HEK293T (cell line): ENCODE measurements around the gene SPRYD3.

Source experiments
- CTCF ChIA-PET: fragments of 350-600 bp; formaldehyde crosslinking; extraction: SDS; loops from one replicate; lab custom pipeline; 2021; ENCODE audit warnings: antibody characterized with exemption, inconsistent platforms; lab: Yijun Ruan, JAX
- POLR2A ChIA-PET: fragments of 350-600 bp; formaldehyde crosslinking; extraction: SDS; loops from one replicate; lab custom pipeline; 2020; ENCODE audit warnings: antibody characterized with exemption, inconsistent platforms; lab: Yijun Ruan, JAX
- DNase-seq: peaks from one replicate; pipeline ENCODE4 v3.0.0; 2012; ENCODE audit warnings: mixed read lengths; ENCODE audit errors: extremely low spot score
- ARNT ChIP-seq: fragments of 450-650 bp; IDR thresholded peaks from 2 replicates; pipeline ENCODE4 v1.6.1; 2017; ENCODE audit warnings: mild to moderate bottlenecking
- BHLHE40 ChIP-seq: fragments of 450-650 bp; IDR thresholded peaks from 2 replicates; pipeline ENCODE4 v1.6.1; 2016; ENCODE audit warnings: mild to moderate bottlenecking, moderate library complexity, borderline replicate concordance
- CTBP1 ChIP-seq: fragments of 450-650 bp; IDR thresholded peaks from 2 replicates; pipeline ENCODE4 v1.6.1; 2016; ENCODE audit warnings: borderline replicate concordance
- ELF4 ChIP-seq: fragments of 450-650 bp; IDR thresholded peaks from 2 replicates; pipeline ENCODE4 v1.6.1; 2017; ENCODE audit warnings: antibody characterized with exemption
- FOXA1 ChIP-seq: fragments of 450-650 bp; IDR thresholded peaks from 2 replicates; pipeline ENCODE4 v1.6.1; 2016; ENCODE audit warnings: mild to moderate bottlenecking
- FOXK2 ChIP-seq: fragments of 450-650 bp; IDR thresholded peaks from 2 replicates; pipeline ENCODE4 v1.6.1; 2016; ENCODE audit warnings: mild to moderate bottlenecking
- FOXM1 ChIP-seq: fragments of 450-650 bp; IDR thresholded peaks from 2 replicates; pipeline ENCODE4 v1.6.1; 2017; ENCODE audit warnings: mild to moderate bottlenecking, borderline replicate concordance
- HDGF ChIP-seq: fragments of 450-650 bp; IDR thresholded peaks from 2 replicates; pipeline ENCODE4 v1.6.1; 2017; ENCODE audit warnings: antibody characterized with exemption, borderline replicate concordance
- L3MBTL2 ChIP-seq: fragments of 450-650 bp; conservative IDR thresholded peaks from 2 replicates; pipeline ENCODE4 v1.6.1; 2016; ENCODE audit warnings: mild to moderate bottlenecking
- LEF1 ChIP-seq: fragments of 450-650 bp; IDR thresholded peaks from 2 replicates; pipeline ENCODE4 v1.6.1; 2017; ENCODE audit warnings: mild to moderate bottlenecking, borderline replicate concordance
- NFRKB ChIP-seq: fragments of 450-650 bp; IDR thresholded peaks from 2 replicates; pipeline ENCODE4 v1.6.1; 2016; ENCODE audit warnings: mild to moderate bottlenecking, moderate library complexity
- SP1 ChIP-seq: fragments of 450-650 bp; IDR thresholded peaks from 2 replicates; pipeline ENCODE4 v1.6.1; 2017
- SUZ12 ChIP-seq: fragments of 450-650 bp; IDR thresholded peaks from 2 replicates; pipeline ENCODE4 v1.6.1; 2016; ENCODE audit warnings: mild to moderate bottlenecking
- TARDBP ChIP-seq: fragments of 450-650 bp; IDR thresholded peaks from 2 replicates; pipeline ENCODE4 v1.6.1; 2016
- ZNF384 ChIP-seq: fragments of 450-650 bp; IDR thresholded peaks from 2 replicates; pipeline ENCODE4 v1.6.1; 2016
- TF ChIP-seq, protein P1 (sequence below): fragments of 450-650 bp; IDR thresholded peaks from 2 replicates; pipeline ENCODE4 v1.6.1; 2016

SPRYD3 gene

DNA sequence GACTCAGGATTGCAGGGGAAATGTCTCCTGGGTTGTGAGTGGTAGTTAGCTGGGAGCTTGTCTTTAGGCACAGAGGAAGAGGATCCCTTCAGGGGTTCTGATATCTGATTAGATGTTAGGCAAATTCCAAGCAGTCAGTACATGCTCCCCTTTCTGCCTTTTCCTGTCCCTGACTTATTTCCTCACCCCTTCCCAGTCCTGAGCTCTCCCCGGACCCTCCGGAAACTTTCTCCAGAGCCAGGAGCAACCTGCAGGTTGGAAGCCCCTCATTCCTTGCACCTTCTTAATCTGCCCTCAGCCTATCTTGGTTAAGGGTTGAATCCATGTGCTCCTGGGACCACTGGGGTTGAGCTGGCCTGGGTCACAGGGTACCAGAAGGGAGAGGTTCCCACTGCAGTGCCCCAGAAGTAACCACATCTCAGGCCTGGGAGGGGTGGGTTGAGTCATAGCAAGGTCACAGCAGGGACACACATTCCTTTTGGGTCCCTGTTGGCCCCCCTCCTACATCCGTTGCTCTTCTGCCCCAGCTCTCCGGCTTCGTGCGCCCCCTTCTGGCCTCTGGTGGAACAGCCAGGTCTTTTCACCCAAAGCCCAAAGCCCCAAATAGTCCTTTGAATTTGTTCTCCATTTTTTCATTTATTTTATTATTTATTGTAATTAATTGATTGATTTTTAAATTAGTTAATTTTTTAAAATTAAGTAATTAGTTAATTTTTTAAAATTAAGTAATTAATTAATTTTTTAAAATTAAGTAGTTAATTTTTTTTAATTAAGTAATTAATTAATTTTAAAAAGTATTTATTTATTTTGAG is 20.1 kb upstream of the SPRYD3 start:
- CTCF ChIA-PET, result interaction anchor here (0.5 to 4.2 kb wide), 16 partner anchors 10 to 1241 kb away, joined by 3 to 68 read pairs (median 4); partner anchors contain the start of gene SPRYD3
- POLR2A ChIA-PET, result interaction anchor here (1.1 to 3.2 kb wide), 5 partner anchors 9 to 35 kb away, joined by 3 to 23 read pairs (median 4); partner anchors contain the start of gene SPRYD3
- TF ChIP-seq L3MBTL2 (no peak), FOXM1 (no peak; the same call in 1 of the 2 replicates), SUZ12 (no peak), TARDBP (no peak), ELF4 (no peak), CTBP1 (no peak), FOXA1 (no peak), FOXK2 (no peak), HDGF (no peak), ARNT (no peak), LEF1 (no peak), BHLHE40 (no peak), SP1 (no peak), NFRKB (no peak)
- TF ChIP-seq, protein P1, sequence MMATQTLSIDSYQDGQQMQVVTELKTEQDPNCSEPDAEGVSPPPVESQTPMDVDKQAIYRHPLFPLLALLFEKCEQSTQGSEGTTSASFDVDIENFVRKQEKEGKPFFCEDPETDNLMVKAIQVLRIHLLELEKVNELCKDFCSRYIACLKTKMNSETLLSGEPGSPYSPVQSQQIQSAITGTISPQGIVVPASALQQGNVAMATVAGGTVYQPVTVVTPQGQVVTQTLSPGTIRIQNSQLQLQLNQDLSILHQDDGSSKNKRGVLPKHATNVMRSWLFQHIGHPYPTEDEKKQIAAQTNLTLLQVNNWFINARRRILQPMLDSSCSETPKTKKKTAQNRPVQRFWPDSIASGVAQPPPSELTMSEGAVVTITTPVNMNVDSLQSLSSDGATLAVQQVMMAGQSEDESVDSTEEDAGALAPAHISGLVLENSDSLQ, result no peak
- DNase-seq, result peak; percentile 85

- ChIA-PET POLR2A (interaction anchor here (1.3 to 3.2 kb wide), 4 partner anchors 18 to 35 kb away, joined by 3 to 23 read pairs (median 7); partner anchors contain the start of gene SPRYD3), CTCF (interaction anchor here (0.8 to 4.2 kb wide), 13 partner anchors 10 to 71 kb away, joined by 3 to 68 read pairs (median 4); partner anchors contain the start of gene SPRYD3)
- DNase-seq, result no peak
- TF ChIP-seq, protein P1, result no peak
- no peak for TF ChIP-seq ZNF384
- TF ChIP-seq FOXK2, result no peak
Measured at GRCh38 chr12:53098354-53098981, 19.3 kb upstream of the SPRYD3 start.

GRCh38 chr12:53097564-53098353 is 18.6 kb upstream of the SPRYD3 start, which contains the start of gene IGFBP6:
TSS of gene IGFBP6 (plus strand) at chr12:53097667. CDS start at chr12:53097718, 51 bp downstream.
- ChIA-PET POLR2A (interaction anchor here (0.8 to 3.2 kb wide), 4 partner anchors 18 to 50 kb away, joined by 3 to 23 read pairs (median 6); partner anchors contain the start of gene SPRYD3), CTCF (interaction anchor here (1.0 to 4.2 kb wide), 2 partner anchors 32 to 70 kb away, joined by 3 to 68 read pairs; no protein-coding TSS in a partner anchor)
- TF ChIP-seq ELF4, result no peak
- TF ChIP-seq CTBP1, result no peak
- no peak for TF ChIP-seq L3MBTL2
- TF ChIP-seq FOXK2, result no peak
- TF ChIP-seq LEF1, result no peak
- no peak for TF ChIP-seq SUZ12
- no peak for TF ChIP-seq FOXA1
- TF ChIP-seq TARDBP, result no peak
- TF ChIP-seq, protein P1, result no peak
- no peak for TF ChIP-seq SP1
- TF ChIP-seq ARNT, result no peak
- TF ChIP-seq ZNF384, result no peak
- TF ChIP-seq BHLHE40, result no peak
- no peak for TF ChIP-seq NFRKB
- TF ChIP-seq FOXM1, result no peak
- no peak for TF ChIP-seq HDGF
- DNase-seq, result peak; percentile 57

GRCh38 chr12:53097207-53097563 is 18.0 kb upstream of the SPRYD3 start:
- DNase-seq, result no peak
- ChIA-PET CTCF (interaction anchor here (4.2 kb wide), 1 partner anchor 32 kb away, joined by 68 read pairs; no protein-coding TSS in a partner anchor), POLR2A (interaction anchor here (0.8 to 3.2 kb wide), 3 partner anchors 17 to 50 kb away, joined by 3 to 23 read pairs (median 3); partner anchors contain the start of gene SPRYD3)
- TF ChIP-seq FOXM1, result no peak

GRCh38 chr12:53096759-53097158 is 17.6 kb upstream of the SPRYD3 start:
- TF ChIP-seq HDGF (no peak), FOXA1 (no peak), ELF4 (no peak), TARDBP (no peak), SP1 (no peak), FOXM1 (no peak), CTBP1 (no peak), BHLHE40 (no peak), LEF1 (no peak), ARNT (no peak), ZNF384 (no peak), L3MBTL2 (no peak), SUZ12 (no peak), NFRKB (no peak), FOXK2 (no peak)
- TF ChIP-seq, protein P1, result no peak
- ChIA-PET POLR2A (interaction anchor here (0.8 to 3.2 kb wide), 3 partner anchors 17 to 49 kb away, joined by 3 to 23 read pairs (median 3); partner anchors contain the start of gene SPRYD3), CTCF (interaction anchor here (4.2 kb wide), 1 partner anchor 31 kb away, joined by 68 read pairs; no protein-coding TSS in a partner anchor)
- no peak for DNase-seq
